HepG2 (cell line): ENCODE results near the gene SYNE1. TPM values are rescaled to one million over a fixed set of nuclear protein-coding genes. Genes with fewer than 3 reads are reported as not detected.

ENCODE experiments used
- ATAC-seq: fragments of 200-7000 bp; cut with Tn5 transposase; 3 replicates; pipeline ENCODE4 v1.9.1; 2020; ENCODE audit warnings: mild to moderate bottlenecking, moderate library complexity
- BruUV-seq: library from RNA; stranded (reverse); fragments of 400-500 nt; replicated peaks from 2 replicates; lab custom pipeline; 2021; lab: Mats Ljungman, UMichigan
- CTCF ChIA-PET: fragments of 300-600 bp; formaldehyde crosslinking; extraction: SDS; loops from one replicate; lab custom pipeline; 2021; ENCODE audit warnings: low total read pairs, inconsistent platforms, low intra/inter-chr PET ratio; lab: Yijun Ruan, JAX
- POLR2A ChIA-PET: fragments of 350-600 bp; sonication (Branson Sonifier 250); formaldehyde crosslinking; loops from one replicate; lab custom pipeline; 2020; ENCODE audit warnings: antibody characterized with exemption, inconsistent platforms; lab: Yijun Ruan, JAX
- DNase-seq: peaks from one replicate; pipeline ENCODE4 v3.0.0-alpha.2; 2015; ENCODE audit warnings: low spot score
- FAIRE-seq: peaks from 3 replicates; lab custom pipeline; 2011; peaks lifted over from hg19 to GRCh38; lab: Jason Lieb, UNC
- H2AFZ ChIP-seq: one replicate; pipeline ENCODE4 v1.6.1; 2011; ENCODE audit warnings: low read length, inconsistent platforms
- H3K27ac ChIP-seq: fragments of 300-600 bp; 3 replicates; pipeline ENCODE4 v1.8.0; 2011; ENCODE audit warnings: mixed run types, mild to moderate bottlenecking, mixed read lengths, low read length, inconsistent platforms; ENCODE audit not compliant: insufficient read depth; ENCODE audit errors: extremely low read length
- H3K27me3 ChIP-seq, 2 experiments: fragments of 200-600 bp in 1 of 2; 2 replicates in 1 of 2; 3 replicates in 1 of 2; pipeline versions ENCODE4 v1.6.0 to v1.8.0; 2011; ENCODE audit warnings: low read length in 2 of 2, mild to moderate bottlenecking in 2 of 2, moderate library complexity in 2 of 2, inconsistent platforms in 1 of 2; ENCODE audit not compliant: insufficient read depth in 2 of 2, control insufficient read depth in 1 of 2
- H3K36me3 ChIP-seq, 2 experiments: fragments of 200-600 bp in 1 of 2; replicated peaks in 1 of 2; 2 replicates in 1 of 2; 3 replicates in 1 of 2; pipeline versions ENCODE4 v1.5.1 to v1.8.0; 2011; ENCODE audit warnings: low read length in 2 of 2, inconsistent platforms in 1 of 2; ENCODE audit not compliant: insufficient read depth in 2 of 2, control insufficient read depth in 1 of 2
- H3K4me1 ChIP-seq: 2 replicates; pipeline ENCODE4 v1.5.1; 2012; ENCODE audit warnings: low read length, inconsistent platforms; ENCODE audit not compliant: insufficient read depth
- H3K4me2 ChIP-seq: 2 replicates; pipeline ENCODE4 v1.6.0; 2011; ENCODE audit warnings: low read depth, low read length, inconsistent platforms
- H3K4me3 ChIP-seq, 3 experiments: fragments of 200-600 bp in 1 of 3; sonication (generic), shearing (Covaris generic) in 1 of 3; replicated peaks in 1 of 3; 2 replicates each; pipeline ENCODE4 v1.5.1; 2011 to 2016; ENCODE audit warnings: low read length in 3 of 3, inconsistent platforms in 2 of 3, low read depth in 2 of 3, mild to moderate bottlenecking in 2 of 3, control low read depth in 1 of 3, mixed read lengths in 1 of 3; ENCODE audit not compliant: insufficient read depth in 1 of 3
- H3K79me2 ChIP-seq: one replicate; pipeline ENCODE4 v1.6.1; 2011; ENCODE audit warnings: low read length, inconsistent platforms; ENCODE audit not compliant: insufficient read depth
- H3K9ac ChIP-seq: 2 replicates; pipeline ENCODE4 v1.6.0; 2011; ENCODE audit warnings: mild to moderate bottlenecking, low read depth, low read length, inconsistent platforms; ENCODE audit not compliant: insufficient read depth
- H3K9me3 ChIP-seq: 2 replicates; pipeline ENCODE4 v1.5.1; 2012; ENCODE audit warnings: mild to moderate bottlenecking, low read length
- H4K20me1 ChIP-seq: 2 replicates; pipeline ENCODE4 v1.6.0; 2011; ENCODE audit warnings: inconsistent platforms, mild to moderate bottlenecking, low read length, moderate library complexity; ENCODE audit not compliant: insufficient read depth
- ATF1 ChIP-seq: IDR thresholded peaks from 2 replicates; pipeline ENCODE4 v1.6.1; 2016; ENCODE audit warnings: mild to moderate bottlenecking, control low read depth
- ISX ChIP-seq: sonication (generic); formaldehyde crosslinking; conservative IDR thresholded peaks from 2 replicates; pipeline ENCODE4 v1.5.0; 2020; ENCODE audit warnings: missing genetic modification reagents
- KIAA2018 ChIP-seq: sonication (generic); formaldehyde crosslinking; IDR thresholded peaks from 2 replicates; pipeline ENCODE4 v1.5.0; 2020; ENCODE audit warnings: mild to moderate bottlenecking, missing genetic modification reagents, borderline replicate concordance
- MXI1 ChIP-seq: IDR thresholded peaks from 3 replicates; pipeline ENCODE4 v1.6.1; 2012; ENCODE audit warnings: low read depth, low read length, inconsistent platforms, borderline replicate concordance
- PCBP2 ChIP-seq: fragments of 200-400 bp; formaldehyde crosslinking; optimal IDR thresholded peaks from 2 replicates; pipeline ENCODE3; 2018; ENCODE audit warnings: low read length, low read depth; ENCODE audit not compliant: poor library complexity, severe bottlenecking
- SMAD1 ChIP-seq: sonication (generic); formaldehyde crosslinking; IDR thresholded peaks from 2 replicates; pipeline ENCODE4 v1.4.0; 2020; ENCODE audit warnings: missing genetic modification reagents, low read depth, mild to moderate bottlenecking, borderline replicate concordance
- TCF7L2 ChIP-seq: IDR thresholded peaks from 2 replicates; pipeline ENCODE4 v1.6.1; 2011; ENCODE audit warnings: mild to moderate bottlenecking, low read depth, low read length, moderate library complexity
- ZNF629 ChIP-seq: sonication (generic); formaldehyde crosslinking; conservative IDR thresholded peaks from 2 replicates; pipeline ENCODE4 v1.5.0; 2020; ENCODE audit warnings: missing genetic modification reagents
- WGBS: methylation state at CpG from one replicate; pipeline ENCODE4 v1.1.6; 2017; ENCODE audit warnings: low lambda C conversion rate; 5-methylcytosine and 5-hydroxymethylcytosine counted together
- in situ Hi-C: cut with HindIII; loops from 2 replicates; pipeline ENCODE4 v1.10.0; 2017; ENCODE audit warnings: low pct_unique_long_range_greater_than_20kb; ENCODE audit not compliant: extremely low pct_ligation_motif_present
- intact Hi-C: fragments of 100-400 bp; cut with micrococcal nuclease; formaldehyde crosslinking; loops from one replicate; pipeline ENCODE4 v1.10.0; 2022; ENCODE audit not compliant: unreplicated experiment
- polyA plus RNA-seq, 8 experiments: library from polyadenylated mRNA; depleted of rRNA in 3 of 8; stranded (reverse) in 7 of 8; unstranded in 1 of 8; fragments of >200 nt; fragmentation: Illumina TruSeq in 4 of 8; extraction: Trizol in 4 of 8; gene quantifications; 2 replicates each; pipeline versions ENCODE4 v1.2.1 to v1.2.3, GENCODE V29; 2011 to 2016; ENCODE audit warnings: low read depth in 4 of 8, missing spikeins in 1 of 8, mixed read lengths in 1 of 8; ENCODE audit not compliant: insufficient read depth in 1 of 8
- total RNA-seq, 5 experiments: library from RNA; depleted of rRNA; stranded (reverse); fragments of >200 nt; fragmentation: Illumina TruSeq; extraction: Trizol; gene quantifications; 2 replicates each; pipeline ENCODE4 v1.2.3, GENCODE V29; 2016; ENCODE audit warnings: low read depth in 1 of 5

SYNE1 gene
- total and polyA plus RNA-seq, 2 of the 13 experiments (the other 11 are each of a cell fraction or from before 2014, with no cell fraction given): 5.5 to 15.9 TPM

GRCh38 chr6:152195896-152196295 lies 441.3 kb downstream of the SYNE1 start:
- H3K27ac ChIP-seq: no peak overlapping the region
- no peak for FAIRE-seq
- no TSS peak for BruUV-seq
- in situ Hi-C loops: no loop called here
- H3K36me3 ChIP-seq: no peaks in the 10 kb centered on the region
- no peaks in the 10 kb centered on the region for H4K20me1 ChIP-seq
- TF ChIP-seq MXI1 (no peak), KIAA2018 (CRISPR knock-in tag) (no peak), PCBP2 (no peak), SMAD1 (CRISPR knock-in tag) (no peak), TCF7L2 (no peak), ATF1 (CRISPR knock-in tag) (no peak), ZNF629 (CRISPR knock-in tag) (no peak), ISX (CRISPR knock-in tag) (no peak)
- TF ChIP-seq, all 625 proteins: peak for 0
- ATAC-seq (no peak), DNase-seq (no peak)
- Histone ChIP-seq H2AFZ (no peak overlapping the region), H3K4me3 (no peak overlapping the region), H3K79me2 (no peaks in the 10 kb centered on the region), H3K9me3 (no peaks in the 10 kb centered on the region), H3K4me1 (no peaks in the 10 kb centered on the region), H3K27me3 (no peaks in the 10 kb centered on the region), H3K9ac (no peak overlapping the region), H3K4me2 (no peak overlapping the region)
- ChIA-PET CTCF (no interaction called here), POLR2A (no interaction called here)
- WGBS: 68% methylated on average over 5 of the region's 5 CpGs
- intact Hi-C loops: no loop called here
